GM18873 (cell line): ENCODE data around the gene AADAT.
"Not testable (repeated sequence)": the region's sequence is repeated elsewhere in the genome, so short reads cannot be mapped to it uniquely, and the experiment has no call there.

Source experiments
- ATAC-seq: cut with Tn5 transposase; IDR thresholded peaks from one replicate; pipeline ENCODE4 v1.9.1; 2021; ENCODE audit warnings: mild to moderate bottlenecking, moderate library complexity, moderate number of reproducible peaks; ENCODE audit not compliant: unreplicated experiment, low FRiP score

The AADAT gene

GRCh38 chr4:170090352-170091052 is 746 bp upstream of the AADAT start:
- ATAC-seq, result no peak

DNA sequence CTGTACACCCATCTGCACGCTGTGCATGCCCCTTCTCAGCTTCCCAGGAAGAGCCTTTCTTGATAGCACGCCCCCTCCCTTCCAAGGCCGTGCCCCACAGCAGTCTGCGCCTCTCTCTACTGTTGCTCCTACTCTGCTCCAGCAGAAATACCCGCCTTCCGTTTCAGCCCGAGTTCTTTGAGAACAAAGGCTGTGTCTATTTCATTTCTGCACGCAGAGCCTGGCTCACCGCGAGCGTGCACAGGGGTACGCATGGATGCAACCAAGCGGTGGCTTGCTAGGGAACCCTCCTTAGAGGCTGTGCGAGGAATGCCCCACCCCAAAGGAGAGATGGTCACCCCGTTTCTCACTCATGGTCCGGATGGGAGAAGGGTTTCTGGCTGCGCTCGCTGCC is 485 bp downstream of the AADAT start:
- no peak for ATAC-seq

DNA sequence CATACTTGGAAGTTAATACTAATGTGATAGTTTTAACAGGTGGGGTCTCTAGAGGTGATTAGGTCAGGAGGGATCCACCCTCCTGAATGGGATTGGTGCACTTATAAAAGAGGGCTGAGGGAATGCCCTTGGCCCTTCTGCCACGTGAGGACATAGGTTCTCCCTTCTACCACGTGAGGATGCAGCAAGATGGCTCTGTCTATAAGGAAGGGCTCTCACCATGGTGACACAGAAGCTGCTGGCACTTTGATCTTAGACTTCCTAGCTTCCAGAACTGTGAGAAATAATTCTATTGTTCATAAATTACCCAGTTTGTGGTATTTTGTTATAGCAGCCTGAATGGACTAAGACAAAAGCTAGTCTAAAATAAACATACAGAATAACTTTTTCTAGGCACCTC is 1.0 kb downstream of the AADAT start:
- ATAC-seq, result no peak

GRCh38 chr4:170087163-170087700 is 2.5 kb downstream of the AADAT start:
- no peak for ATAC-seq

GRCh38 chr4:170083541-170083940 is 6.2 kb downstream of the AADAT start:
- no peak for ATAC-seq

GRCh38 chr4:170080496-170080895 is 9.3 kb downstream of the AADAT start:
- ATAC-seq, result no peak

DNA sequence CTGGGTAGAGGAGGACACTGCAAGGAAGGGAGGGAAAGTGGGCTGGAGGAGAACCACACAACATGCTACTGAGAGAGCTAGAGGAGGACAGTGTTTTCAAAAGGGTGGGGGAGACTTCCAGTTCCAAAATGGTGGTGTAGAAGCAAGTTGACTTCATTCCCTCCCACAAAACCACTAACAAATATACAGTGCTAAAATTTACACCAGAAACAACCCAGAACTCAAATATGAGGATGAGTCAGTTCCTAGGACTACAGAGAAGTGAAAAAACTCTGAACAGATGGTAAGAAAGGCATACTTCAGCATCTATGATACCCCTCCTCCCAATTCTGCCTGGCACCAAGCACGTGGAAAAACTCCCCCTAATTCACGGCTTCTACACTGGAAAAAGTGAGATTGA is 9.8 kb downstream of the AADAT start:
- ATAC-seq, result no peak

DNA sequence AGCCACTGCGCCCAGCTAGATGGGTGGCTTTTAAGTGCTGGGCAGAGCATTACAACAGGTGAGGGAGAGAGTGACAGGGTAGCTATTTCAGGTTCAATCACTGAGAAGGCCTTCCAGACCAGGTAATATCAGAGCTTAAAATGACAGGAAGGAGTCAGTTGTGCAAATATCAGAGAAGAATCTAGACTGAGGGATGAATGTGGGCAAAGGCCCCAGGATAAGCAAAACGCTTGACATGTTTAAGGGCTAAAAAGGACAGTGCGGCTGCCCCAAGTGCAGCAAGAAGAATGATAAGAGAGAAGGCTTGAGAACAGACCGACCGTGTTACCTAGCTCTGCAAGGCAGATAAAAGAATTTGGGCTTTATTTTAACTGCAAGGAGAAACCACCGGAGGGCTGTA is 18.6 kb downstream of the AADAT start:
- no peak for ATAC-seq

- no peak for ATAC-seq
Observed at GRCh38 chr4:170068438-170069128, 21.2 kb downstream of the AADAT start.

DNA sequence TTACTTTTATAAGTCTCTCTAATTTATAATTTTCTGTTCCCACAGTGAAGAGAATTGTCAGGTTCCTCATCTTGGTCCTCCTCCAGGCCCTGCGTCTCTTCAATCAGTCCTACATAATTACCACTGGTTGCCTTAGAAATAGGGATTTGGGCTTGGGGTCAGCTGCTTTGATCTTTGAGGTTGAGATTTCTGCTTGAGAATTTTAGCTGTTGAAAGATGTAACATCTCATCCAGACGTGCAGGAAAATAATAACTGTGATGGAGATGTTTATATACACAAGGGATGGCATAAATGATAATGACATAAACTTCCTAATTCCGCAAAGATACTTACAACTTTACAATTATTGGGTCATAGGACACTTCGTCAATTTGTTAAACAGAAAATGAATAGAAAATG is 30.3 kb downstream of the AADAT start:
- no peak for ATAC-seq

GRCh38 chr4:170058826-170059225 is 30.9 kb downstream of the AADAT start:
- ATAC-seq, result no peak

- no peak for ATAC-seq
Observed at GRCh38 chr4:170057866-170058265, 31.9 kb downstream of the AADAT start.

DNA sequence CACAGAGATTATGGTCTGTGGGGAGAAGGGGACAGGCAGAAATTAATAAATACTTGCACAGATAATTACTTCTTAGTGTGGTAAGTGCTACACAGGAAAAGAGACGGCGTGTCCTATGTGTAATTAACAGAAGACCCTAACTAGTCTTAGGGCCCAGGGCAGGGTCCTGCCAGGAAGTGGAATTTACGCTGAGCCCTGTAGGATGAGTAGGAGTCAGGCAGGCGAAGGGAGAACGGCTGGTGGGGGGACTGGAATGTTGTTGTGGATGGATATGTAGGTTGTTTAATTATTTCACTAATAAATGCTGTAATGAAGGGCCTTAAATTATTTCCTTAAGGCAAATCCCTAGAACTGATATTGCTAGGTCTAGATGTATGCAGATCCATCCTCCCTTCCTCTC is 36.8 kb downstream of the AADAT start:
- ATAC-seq, result no peak

GRCh38 chr4:170051402-170051801 is 38.4 kb downstream of the AADAT start:
- no peak for ATAC-seq

DNA sequence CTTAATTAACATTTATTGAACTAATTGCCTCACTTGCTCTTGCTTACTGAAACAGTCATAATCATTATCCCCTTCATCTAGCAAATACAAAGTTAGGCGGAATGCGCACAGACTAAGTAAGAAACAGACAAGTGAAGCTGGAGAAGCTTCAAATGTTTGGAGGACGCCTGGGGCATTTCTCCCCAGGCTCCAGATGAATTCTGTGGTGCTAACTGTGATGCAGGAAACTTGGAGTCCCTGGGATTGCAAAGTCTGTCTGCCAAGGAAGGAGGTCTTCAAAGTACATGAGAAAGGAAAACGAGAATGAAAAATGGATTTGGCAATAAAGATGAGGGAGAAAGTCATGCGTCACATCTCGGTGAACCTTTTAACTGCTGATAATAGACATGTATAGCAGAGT is 40.0 kb downstream of the AADAT start:
- ATAC-seq, result no peak

GRCh38 chr4:170047771-170048354 is 41.9 kb downstream of the AADAT start:
- no peak for ATAC-seq

GRCh38 chr4:170046156-170046555 is 43.6 kb downstream of the AADAT start:
- ATAC-seq, result not testable (repeated sequence)

DNA sequence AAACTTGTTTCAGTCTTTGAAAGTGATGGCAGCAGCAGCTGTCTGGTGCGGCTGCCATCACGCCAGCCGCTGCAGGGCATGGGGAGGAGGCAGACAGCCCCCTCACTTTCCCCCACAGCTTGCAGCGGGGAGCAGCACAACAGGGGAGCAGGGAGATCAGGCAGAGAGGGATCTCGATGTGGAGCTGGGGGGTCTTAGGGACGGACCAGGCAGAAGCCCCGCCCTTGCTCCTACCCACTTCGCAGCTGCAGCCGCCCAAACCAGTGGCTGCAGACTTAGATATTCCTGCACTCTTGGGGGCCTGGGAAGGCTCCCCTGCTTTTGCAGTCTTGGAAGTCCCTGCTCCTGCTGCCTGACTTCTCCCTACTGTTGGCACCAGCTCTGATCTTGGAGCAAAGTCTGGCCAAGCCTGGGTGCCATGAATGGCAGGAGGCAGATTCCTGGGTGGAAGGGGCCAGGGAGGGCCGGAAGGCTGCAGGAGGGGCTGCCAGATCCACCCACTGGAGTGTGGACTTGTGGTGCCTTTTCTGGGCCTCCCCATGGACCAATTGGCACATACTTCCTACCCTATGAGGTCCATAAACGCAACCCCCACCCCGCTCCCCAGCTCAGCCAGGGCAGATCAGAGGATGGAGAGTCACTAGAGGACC is 49.6 kb downstream of the AADAT start:
- ATAC-seq, result no peak

GRCh38 chr4:170038769-170039168 is 51.0 kb downstream of the AADAT start:
- ATAC-seq, result no peak

DNA sequence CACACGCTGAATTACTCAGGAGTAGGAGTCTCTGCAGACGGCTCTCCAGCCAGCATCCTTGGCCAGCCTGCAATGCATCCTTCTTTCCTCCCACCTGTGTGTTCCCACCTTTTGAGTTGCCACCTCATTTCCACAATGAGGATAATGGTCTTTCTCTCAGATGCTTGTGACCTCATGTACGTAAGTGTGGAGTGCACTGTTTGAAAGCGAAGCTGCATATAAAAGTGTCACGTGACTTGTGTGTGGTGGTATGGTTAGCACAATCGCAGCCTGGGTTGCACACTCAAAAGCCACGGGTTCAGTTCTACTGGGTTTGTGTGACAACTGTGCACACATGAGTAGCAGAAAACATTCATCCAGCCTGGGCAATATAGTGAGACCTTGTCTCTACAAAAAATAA is 51.5 kb downstream of the AADAT start:
- ATAC-seq, result no peak

GRCh38 chr4:170037481-170037880 is 52.3 kb downstream of the AADAT start:
- no peak for ATAC-seq
